DND-41 (cell line): ENCODE results near the gene NECTIN1.
A peak's percentile ranks its signal among the peaks of the same experiment; 100 is the strongest.

Experiments
- ATAC-seq: fragments of 200-7000 bp; cut with Tn5 transposase; 3 replicates; pipeline ENCODE4 v1.9.1; 2021; ENCODE audit warnings: low read depth; ENCODE audit not compliant: insufficient read depth
- DNase-seq: peaks from one replicate; pipeline ENCODE4 v3.0.0-alpha.2; 2020
- H2AFZ ChIP-seq: 2 replicates; pipeline ENCODE4 v1.6.0; 2012; ENCODE audit warnings: low read depth, low read length
- H3K27ac ChIP-seq: 2 replicates; pipeline ENCODE4 v1.5.1; 2012; ENCODE audit warnings: low read length, inconsistent platforms
- H3K27me3 ChIP-seq: fragments of 200-600 bp; sonication (generic); 2 replicates; pipeline ENCODE4 v1.6.0; 2012; ENCODE audit warnings: low read length, mild to moderate bottlenecking, inconsistent platforms; ENCODE audit not compliant: insufficient read depth, poor library complexity
- H3K36me3 ChIP-seq: 2 replicates; pipeline ENCODE4 v1.5.1; 2012; ENCODE audit warnings: low read length, inconsistent platforms; ENCODE audit not compliant: insufficient read depth
- H3K4me1 ChIP-seq: 2 replicates; pipeline ENCODE4 v1.5.1; 2012; ENCODE audit warnings: mild to moderate bottlenecking, low read length; ENCODE audit not compliant: insufficient read depth
- H3K4me2 ChIP-seq: 2 replicates; pipeline ENCODE4 v1.6.0; 2012; ENCODE audit warnings: mild to moderate bottlenecking, moderate library complexity, low read length, inconsistent platforms; ENCODE audit not compliant: insufficient read depth
- H3K4me3 ChIP-seq, 2 experiments: fragments of 200-600 bp in 1 of 2; shearing (Covaris generic) in 1 of 2; 2 replicates each; pipeline ENCODE4 v1.5.1; 2012 to 2016; ENCODE audit warnings: inconsistent platforms in 2 of 2, low read length in 2 of 2, mild to moderate bottlenecking in 2 of 2, low read depth in 1 of 2, moderate library complexity in 1 of 2
- H3K79me2 ChIP-seq: 2 replicates; pipeline ENCODE4 v1.6.0; 2012; ENCODE audit warnings: low read length, inconsistent platforms; ENCODE audit not compliant: insufficient read depth
- H3K9ac ChIP-seq: 2 replicates; pipeline ENCODE4 v1.6.0; 2012; ENCODE audit warnings: low read depth, mild to moderate bottlenecking, inconsistent platforms, low read length, moderate library complexity
- H3K9me3 ChIP-seq: 2 replicates; pipeline ENCODE4 v1.5.1; 2012; ENCODE audit warnings: low read length, moderate library complexity, mild to moderate bottlenecking, inconsistent platforms; ENCODE audit not compliant: insufficient read depth, severe bottlenecking
- H4K20me1 ChIP-seq: 2 replicates; pipeline ENCODE4 v1.6.0; 2012; ENCODE audit warnings: low read length; ENCODE audit not compliant: insufficient read depth
- CTCF ChIP-seq: IDR thresholded peaks from 2 replicates; pipeline ENCODE4 v1.5.1; 2012; ENCODE audit warnings: borderline replicate concordance, low read length, moderate library complexity, mild to moderate bottlenecking; ENCODE audit not compliant: poor library complexity, severe bottlenecking; ENCODE audit errors: extremely low read depth
- EZH2 ChIP-seq: IDR thresholded peaks from 3 replicates; pipeline ENCODE4 v1.6.1; 2012; ENCODE audit warnings: borderline replicate concordance, low read depth, mild to moderate bottlenecking, moderate library complexity, low read length, inconsistent platforms; ENCODE audit not compliant: severe bottlenecking

NECTIN1 gene

GRCh38 chr11:119729951-119730613 lies 1.1 kb upstream of the NECTIN1 start:
- TF ChIP-seq EZH2 (no peak), CTCF (no peak)
- H3K27me3 ChIP-seq: peaks cover 68% of the 10 kb centered on the region
- H4K20me1 ChIP-seq: peaks cover 32% of the 10 kb centered on the region
- no peak for ATAC-seq
- H3K27ac ChIP-seq: no peak overlapping the region
- no peaks in the 10 kb centered on the region for H3K9me3 ChIP-seq
- H3K4me1 ChIP-seq: peaks cover 17% of the 10 kb centered on the region
- H3K36me3 ChIP-seq: no peaks in the 10 kb centered on the region
- no peak overlapping the region for H3K9ac ChIP-seq
- H3K4me3 ChIP-seq: no peak overlapping the region
- no peak overlapping the region for H2AFZ ChIP-seq
- no peaks in the 10 kb centered on the region for H3K79me2 ChIP-seq
- no peak overlapping the region for H3K4me2 ChIP-seq
- no peak for DNase-seq

- no peak overlapping the region for H3K27ac ChIP-seq
- peaks cover 17% of the 10 kb centered on the region for H3K4me1 ChIP-seq
- H2AFZ ChIP-seq: no peak overlapping the region
Observed at GRCh38 chr11:119729581-119729927, 554 bp upstream of the NECTIN1 start.

GRCh38 chr11:119728211-119728626 lies 781 bp downstream of the NECTIN1 start:
- peak overlapping the region; percentile 34 for H3K9ac ChIP-seq
- H3K27me3 ChIP-seq: peaks cover 65% of the 10 kb centered on the region
- no peaks in the 10 kb centered on the region for H3K36me3 ChIP-seq
- peak overlapping the region; percentile 75 for H3K4me2 ChIP-seq
- no peak overlapping the region for H2AFZ ChIP-seq
- no peaks in the 10 kb centered on the region for H3K9me3 ChIP-seq
- TF ChIP-seq CTCF (no peak), EZH2 (peak; percentile 78)
- no peaks in the 10 kb centered on the region for H3K79me2 ChIP-seq
- peaks cover 32% of the 10 kb centered on the region for H4K20me1 ChIP-seq
- H3K4me3 ChIP-seq: peak overlapping the region in 1 of 2 experiments; percentile 55; a peak in 2 of 4 replicates
- ATAC-seq (no peak), DNase-seq (no peak)
- H3K4me1 ChIP-seq: peaks cover 17% of the 10 kb centered on the region
- no peak overlapping the region for H3K27ac ChIP-seq

More at GRCh38 chr11:119729581-119729927, 554 bp upstream of the NECTIN1 start:
- no peaks in the 10 kb centered on the region for H3K36me3 ChIP-seq
- H3K9me3 ChIP-seq: no peaks in the 10 kb centered on the region
- peaks cover 32% of the 10 kb centered on the region for H4K20me1 ChIP-seq
- no peaks in the 10 kb centered on the region for H3K79me2 ChIP-seq
- ATAC-seq (no peak; the same call in 2 of the 3 replicates), DNase-seq (no peak)
- H3K4me3 ChIP-seq: peak overlapping the region in 1 of 2 experiments; percentile 55; a peak in 1 of 4 replicates
- TF ChIP-seq CTCF: no peak
- TF ChIP-seq EZH2: peak; percentile 56
- H3K4me2 ChIP-seq: peak overlapping the region; percentile 75
- no peak overlapping the region; the same call in 1 of the 2 replicates for H3K9ac ChIP-seq
- peaks cover 69% of the 10 kb centered on the region for H3K27me3 ChIP-seq
